SK-N-SH (cell line): ENCODE results near the gene SLC35G6.

Experiments
- PBX3 ChIP-seq: IDR thresholded peaks from 2 replicates; pipeline ENCODE4; 2012
- SIN3A ChIP-seq: IDR thresholded peaks from 2 replicates; pipeline ENCODE4 v1.6.1; 2012; ENCODE audit warnings: low read depth, mild to moderate bottlenecking, low read length, moderate library complexity, borderline replicate concordance
- TAF1 ChIP-seq: IDR thresholded peaks from 2 replicates; pipeline ENCODE4 v1.6.1; 2012; ENCODE audit warnings: low read depth, mild to moderate bottlenecking, low read length, moderate library complexity, borderline replicate concordance
- TF ChIP-seq, protein P1 (sequence below): fragments of 200-600 bp; sonication (generic); IDR thresholded peaks from 2 replicates; pipeline ENCODE4 v1.6.1; 2017; ENCODE audit warnings: antibody characterized with exemption, mild to moderate bottlenecking, moderate library complexity
- TF ChIP-seq, protein P2 (sequence below): IDR thresholded peaks from 2 replicates; pipeline ENCODE4 v1.4.0; 2012; ENCODE audit warnings: low read depth

DNA sequence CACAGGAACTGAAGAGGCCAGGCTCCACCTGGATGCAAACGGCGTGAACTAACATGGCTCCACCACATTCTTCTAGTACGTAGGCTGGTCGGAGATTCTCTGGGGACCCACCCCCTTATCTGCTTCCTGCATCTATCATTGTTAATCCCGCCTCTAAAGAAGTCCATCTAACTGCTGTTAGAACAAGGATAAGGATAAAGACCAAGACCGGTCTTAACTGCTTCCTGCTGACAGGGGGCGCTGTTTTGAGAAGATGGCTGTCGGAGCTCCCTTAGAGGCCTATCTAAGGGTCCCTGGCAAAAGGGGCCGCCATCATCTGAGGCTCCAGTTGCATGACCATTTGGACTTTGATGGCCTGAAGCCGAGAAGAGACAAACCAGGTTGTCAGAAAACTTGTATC, 41.8 kb downstream of the SLC35G6 start:
- TF ChIP-seq, protein P1, sequence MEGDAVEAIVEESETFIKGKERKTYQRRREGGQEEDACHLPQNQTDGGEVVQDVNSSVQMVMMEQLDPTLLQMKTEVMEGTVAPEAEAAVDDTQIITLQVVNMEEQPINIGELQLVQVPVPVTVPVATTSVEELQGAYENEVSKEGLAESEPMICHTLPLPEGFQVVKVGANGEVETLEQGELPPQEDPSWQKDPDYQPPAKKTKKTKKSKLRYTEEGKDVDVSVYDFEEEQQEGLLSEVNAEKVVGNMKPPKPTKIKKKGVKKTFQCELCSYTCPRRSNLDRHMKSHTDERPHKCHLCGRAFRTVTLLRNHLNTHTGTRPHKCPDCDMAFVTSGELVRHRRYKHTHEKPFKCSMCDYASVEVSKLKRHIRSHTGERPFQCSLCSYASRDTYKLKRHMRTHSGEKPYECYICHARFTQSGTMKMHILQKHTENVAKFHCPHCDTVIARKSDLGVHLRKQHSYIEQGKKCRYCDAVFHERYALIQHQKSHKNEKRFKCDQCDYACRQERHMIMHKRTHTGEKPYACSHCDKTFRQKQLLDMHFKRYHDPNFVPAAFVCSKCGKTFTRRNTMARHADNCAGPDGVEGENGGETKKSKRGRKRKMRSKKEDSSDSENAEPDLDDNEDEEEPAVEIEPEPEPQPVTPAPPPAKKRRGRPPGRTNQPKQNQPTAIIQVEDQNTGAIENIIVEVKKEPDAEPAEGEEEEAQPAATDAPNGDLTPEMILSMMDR = peak; percentile 51
- TF ChIP-seq PBX3 = no peak
- no peak for TF ChIP-seq TAF1
- TF ChIP-seq, protein P2, sequence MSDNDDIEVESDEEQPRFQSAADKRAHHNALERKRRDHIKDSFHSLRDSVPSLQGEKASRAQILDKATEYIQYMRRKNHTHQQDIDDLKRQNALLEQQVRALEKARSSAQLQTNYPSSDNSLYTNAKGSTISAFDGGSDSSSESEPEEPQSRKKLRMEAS = no peak
- no peak for TF ChIP-seq SIN3A
